SK-N-DZ (cell line): ENCODE data around the gene ZMYND10.

Experiments used
- DNase-seq: peaks from one replicate; pipeline ENCODE4 v3.0.0-alpha.2; 2015; ENCODE audit warnings: low spot score

The ZMYND10 gene

GRCh38 chr3:50347187-50347813 is 1.8 kb upstream of the ZMYND10 start:
- DNase-seq, result peak; percentile 59

DNA sequence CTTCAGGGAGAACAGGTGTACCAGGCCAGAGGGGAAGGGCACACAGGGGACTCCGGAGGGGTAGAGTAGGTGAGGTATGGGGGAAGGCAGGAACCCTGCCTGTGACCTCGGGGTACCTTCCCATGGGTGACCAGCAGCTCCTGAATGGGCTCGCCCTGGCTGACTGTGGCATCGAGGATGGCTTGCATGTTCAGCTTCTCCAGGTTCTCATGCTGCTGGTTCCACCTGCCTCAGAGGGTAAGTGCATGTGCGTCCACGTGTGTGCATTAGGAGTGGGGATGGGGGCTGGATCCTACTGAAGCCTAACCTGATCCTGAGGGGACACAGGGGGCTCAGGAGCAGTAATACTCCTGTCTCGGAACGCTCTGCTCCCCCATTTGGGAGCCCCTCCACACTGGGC is 524 bp downstream of the ZMYND10 start:
- no peak for DNase-seq

DNA sequence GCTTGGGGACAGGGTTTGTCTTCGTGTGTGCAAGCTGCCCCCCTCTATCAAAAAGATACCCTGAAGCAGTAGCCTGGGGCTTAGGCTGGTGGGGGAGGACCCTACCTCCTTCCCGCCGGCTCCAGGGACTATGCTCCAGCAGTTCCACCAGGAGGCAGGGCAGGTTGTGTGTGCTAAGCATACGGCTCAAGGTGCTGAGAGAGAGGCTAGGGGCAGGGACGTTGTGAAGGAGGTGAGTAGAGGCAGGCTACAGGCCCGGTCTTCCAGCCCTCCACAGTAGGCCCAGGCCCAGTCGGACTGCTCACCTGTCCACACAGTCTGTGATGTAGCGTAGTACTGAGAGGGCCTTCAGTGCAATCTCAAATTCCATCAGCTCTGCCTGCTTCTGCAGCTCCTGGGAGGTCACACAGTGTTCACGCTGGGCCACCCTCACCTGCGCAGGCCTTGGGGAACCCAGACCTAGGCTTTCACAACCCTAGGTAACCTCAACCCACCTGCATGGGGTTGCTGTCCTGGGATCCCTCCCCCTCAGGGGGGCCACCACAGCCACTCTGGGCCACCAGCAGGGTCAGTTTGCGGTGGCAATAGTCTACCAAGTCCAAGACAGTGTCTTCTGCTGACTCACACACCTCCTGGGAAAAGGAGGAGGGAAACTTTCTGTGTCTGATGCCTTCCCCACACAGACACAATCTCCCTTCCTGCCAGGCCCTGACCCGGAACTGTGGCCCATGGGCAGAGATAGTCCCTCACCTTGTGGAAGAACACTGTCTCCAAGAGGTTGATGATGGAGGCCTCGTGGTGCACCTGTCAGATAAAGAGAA is 2.5 kb downstream of the ZMYND10 start:
- DNase-seq, result no peak

DNA sequence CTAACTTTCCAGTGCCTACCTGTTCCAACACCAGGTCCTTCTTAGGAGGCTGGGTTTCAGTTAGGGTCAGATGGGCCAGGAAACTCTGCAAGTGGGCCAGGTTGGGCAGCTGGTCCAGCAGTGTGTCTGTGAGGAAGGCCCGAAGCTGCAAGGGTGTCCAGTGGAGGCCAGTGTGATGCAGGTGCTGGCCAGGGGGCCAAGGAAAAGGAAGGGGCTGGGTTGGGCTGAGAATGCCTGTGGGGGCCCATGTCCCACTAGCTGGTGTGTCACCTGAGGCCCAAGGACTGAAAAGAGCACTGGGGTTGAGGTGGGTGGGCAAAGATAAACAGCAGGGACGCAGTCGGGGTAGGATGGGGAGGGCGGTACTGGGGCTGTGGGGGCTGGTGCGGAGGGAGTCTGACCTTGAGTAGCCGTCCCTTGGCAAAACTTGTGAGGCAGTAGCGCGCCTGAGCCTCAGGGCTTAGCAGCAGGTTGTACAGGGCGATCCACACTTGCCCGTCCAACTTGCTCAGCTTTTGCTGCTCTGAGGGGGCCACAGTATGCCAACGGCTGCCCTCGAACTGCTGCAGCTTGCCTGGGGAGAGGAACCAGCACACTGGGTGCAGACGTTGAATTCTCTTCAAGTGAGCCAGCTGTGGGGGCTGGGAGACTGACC is 3.4 kb downstream of the ZMYND10 start:
- no peak for DNase-seq

- DNase-seq, result no peak
Observed at GRCh38 chr3:50341537-50341936, 4.0 kb downstream of the ZMYND10 start.

- DNase-seq, result no peak
Observed at GRCh38 chr3:50340448-50341329, 4.8 kb downstream of the ZMYND10 start, which contains the start of gene RASSF1. RASSF1 (minus strand) TSS chr3:50340836; CDS start chr3:50340805, 31 bp downstream.

GRCh38 chr3:50340147-50340447 is 5.4 kb downstream of the ZMYND10 start:
- DNase-seq, result no peak

GRCh38 chr3:50339485-50340146 is 5.9 kb downstream of the ZMYND10 start:
- no peak for DNase-seq

GRCh38 chr3:50338965-50339364 is 6.6 kb downstream of the ZMYND10 start:
- DNase-seq, result no peak

- peak; percentile 98 for DNase-seq
Observed at GRCh38 chr3:50337175-50337861, 8.2 kb downstream of the ZMYND10 start.

GRCh38 chr3:50336452-50337174 is 8.9 kb downstream of the ZMYND10 start:
- DNase-seq, result peak; percentile 23

DNA sequence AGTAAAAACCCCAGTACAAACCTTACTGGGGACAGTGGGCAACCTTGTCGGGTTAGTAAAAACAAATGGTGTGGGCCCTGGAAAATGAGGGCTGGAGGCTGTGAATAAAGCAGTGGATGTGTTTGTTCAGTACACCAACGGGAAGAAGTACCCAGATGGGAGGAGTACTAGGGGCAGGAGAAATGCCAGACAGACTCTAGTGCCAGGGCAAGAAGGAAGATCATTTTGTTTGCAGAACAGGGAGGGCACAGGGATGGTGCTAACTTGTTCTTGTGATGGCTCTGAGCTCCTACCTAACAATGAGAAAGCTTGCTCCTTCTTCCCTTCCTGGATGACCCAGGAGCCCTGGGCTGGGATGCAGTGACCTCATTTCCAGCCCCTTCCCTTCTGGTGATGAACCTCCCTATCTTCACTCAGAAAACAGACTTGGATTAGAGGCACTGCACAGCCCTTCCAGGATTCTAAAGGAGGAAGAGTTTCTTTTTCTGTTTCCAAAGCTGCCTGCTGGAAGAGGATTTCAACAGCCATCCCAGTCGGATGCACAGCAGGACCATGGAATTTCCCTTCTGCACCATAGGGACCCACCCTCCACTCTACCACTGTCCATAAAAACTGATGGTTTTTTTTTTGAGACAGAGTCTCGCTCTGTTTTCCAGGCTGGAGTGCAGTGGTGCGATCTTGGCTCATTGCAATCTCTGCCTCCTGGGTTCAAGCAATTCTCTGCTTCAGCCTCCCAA is 11.0 kb downstream of the ZMYND10 start:
- no peak for DNase-seq

GRCh38 chr3:50333744-50334328 is 11.7 kb downstream of the ZMYND10 start:
- no peak for DNase-seq

DNA sequence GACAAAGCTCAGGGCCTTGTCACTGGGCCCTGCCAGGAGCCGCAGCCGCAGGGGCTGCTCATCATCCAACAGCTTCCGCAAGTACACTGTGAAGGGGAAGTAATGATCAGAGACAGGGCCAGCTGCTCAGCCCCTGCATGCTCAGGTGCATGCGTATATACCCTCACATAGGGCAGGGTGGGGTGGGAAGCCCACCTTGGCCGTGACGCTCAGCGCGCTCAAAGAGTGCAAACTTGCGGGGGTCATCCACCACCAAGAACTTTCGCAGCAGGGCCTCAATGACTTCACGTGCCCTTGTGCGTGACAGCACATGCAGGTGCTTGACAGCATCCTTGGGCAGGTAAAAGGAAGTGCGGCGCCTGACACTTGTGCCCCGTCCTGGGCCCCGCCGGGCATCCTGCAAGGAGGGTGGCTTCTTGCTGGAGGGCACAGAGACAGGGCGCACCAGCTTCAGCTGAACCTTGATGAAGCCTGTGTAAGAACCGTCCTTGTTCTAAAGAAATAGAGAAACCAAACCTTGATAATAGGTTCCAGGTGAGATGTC is 14.1 kb downstream of the ZMYND10 start:
- DNase-seq, result no peak

- DNase-seq, result no peak
Observed at GRCh38 chr3:50330330-50330729, 15.2 kb downstream of the ZMYND10 start.

DNA sequence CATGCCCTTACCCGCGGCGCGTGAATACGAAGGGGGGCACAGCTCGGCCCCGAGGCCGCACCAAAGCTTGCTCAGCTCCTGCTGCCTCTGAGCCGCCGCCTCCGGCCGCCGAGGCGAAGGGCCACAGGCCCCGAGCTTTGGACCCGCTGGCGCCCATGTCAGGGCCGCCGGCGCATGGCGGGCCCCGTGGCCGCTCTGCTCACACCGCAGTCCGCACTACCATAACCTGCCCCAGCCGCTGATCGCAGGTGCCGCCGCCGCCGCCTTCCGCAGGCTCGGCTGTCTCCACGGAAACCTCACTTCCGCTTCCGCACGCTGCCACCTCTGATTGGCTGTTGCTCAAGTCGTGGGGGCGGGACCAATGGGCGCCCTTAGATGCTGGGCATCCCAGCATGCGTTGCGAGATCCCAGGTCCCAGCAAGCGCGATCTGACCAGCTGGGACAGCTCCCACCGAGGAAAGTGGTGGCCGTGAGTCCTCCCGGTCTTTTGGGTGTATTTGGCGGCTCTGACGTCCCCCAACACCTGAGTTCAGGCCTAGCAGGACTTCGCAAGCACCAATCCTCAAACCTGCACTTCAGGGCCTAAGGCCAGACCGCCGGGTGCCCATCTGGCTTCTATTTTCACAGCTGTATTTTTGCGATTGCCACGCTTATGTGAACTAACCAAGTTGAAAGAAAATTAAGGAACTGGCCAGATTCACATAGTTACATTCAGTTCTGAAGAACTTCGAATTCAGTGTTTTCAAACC is 17.4 kb downstream of the ZMYND10 start, which contains the start of gene TUSC2:
TSS of gene TUSC2 (minus strand) at position 281 of the 749 bp plus-strand sequence. CDS start at position 157, 124 bp downstream.
- DNase-seq, result peak; percentile 95

DNA sequence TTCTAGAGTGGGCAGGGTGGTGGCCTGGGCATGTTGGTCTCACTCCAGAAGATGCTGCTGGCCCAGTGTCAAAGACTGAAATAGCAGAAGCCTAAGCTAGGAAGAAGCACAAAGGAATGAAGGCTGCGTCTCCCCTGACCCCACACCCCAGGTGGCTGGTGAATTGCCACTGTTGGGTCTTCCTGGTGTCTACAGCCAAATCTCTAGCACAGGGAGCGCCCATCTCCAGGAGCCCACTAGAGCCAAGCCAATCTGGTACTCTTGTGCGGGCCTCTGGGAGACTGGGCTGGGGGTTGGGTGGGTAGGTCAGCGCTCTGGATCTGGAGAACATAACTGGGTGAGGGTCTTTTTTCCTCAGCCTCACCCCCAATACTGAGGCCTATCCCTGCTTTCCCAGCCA is 18.4 kb downstream of the ZMYND10 start:
- no peak for DNase-seq

GRCh38 chr3:50326182-50326541 is 19.4 kb downstream of the ZMYND10 start:
- no peak for DNase-seq
